OCI-LY1 (cell line): ENCODE results near the gene MYCBP2.

Experiments
- CTCF ChIP-seq: fragments of 200-600 bp; sonication (generic), shearing (Covaris generic); IDR thresholded peaks from 2 replicates; pipeline ENCODE4 v1.5.1; 2017; ENCODE audit warnings: mild to moderate bottlenecking, antibody characterized with exemption, low read length, moderate library complexity, mixed read lengths
- EZH2 ChIP-seq: fragments of 200-600 bp; sonication (generic), shearing (Covaris generic); IDR thresholded peaks from 2 replicates; pipeline ENCODE4 v1.8.0; 2017; ENCODE audit warnings: borderline replicate concordance, mixed run types, mild to moderate bottlenecking, antibody characterized with exemption, low read length, moderate library complexity, mixed read lengths

- TF ChIP-seq EZH2, result no peak
- no peak for TF ChIP-seq CTCF
Measured at GRCh38 chr13:77331421-77331820, 4.5 kb upstream of the MYCBP2 start.
